Stimulated activated CD8-positive, alpha-beta memory T cell treated with anti-CD3 and anti-CD28 coated beads, Interleukin-4, amount 100 ng/mL, for 48 hours (primary cell): Measurements from ENCODE around the gene ALDH7A1.

Experiments
- DNase-seq: peaks from one replicate; pipeline ENCODE4 v3.0.0-alpha.2; 2020

The ALDH7A1 gene

GRCh38 chr5:126503602-126504104, 91.4 kb downstream of the ALDH7A1 start:
- no peak for DNase-seq

GRCh38 chr5:126501448-126501847, 93.6 kb downstream of the ALDH7A1 start:
- DNase-seq: no peak

DNA sequence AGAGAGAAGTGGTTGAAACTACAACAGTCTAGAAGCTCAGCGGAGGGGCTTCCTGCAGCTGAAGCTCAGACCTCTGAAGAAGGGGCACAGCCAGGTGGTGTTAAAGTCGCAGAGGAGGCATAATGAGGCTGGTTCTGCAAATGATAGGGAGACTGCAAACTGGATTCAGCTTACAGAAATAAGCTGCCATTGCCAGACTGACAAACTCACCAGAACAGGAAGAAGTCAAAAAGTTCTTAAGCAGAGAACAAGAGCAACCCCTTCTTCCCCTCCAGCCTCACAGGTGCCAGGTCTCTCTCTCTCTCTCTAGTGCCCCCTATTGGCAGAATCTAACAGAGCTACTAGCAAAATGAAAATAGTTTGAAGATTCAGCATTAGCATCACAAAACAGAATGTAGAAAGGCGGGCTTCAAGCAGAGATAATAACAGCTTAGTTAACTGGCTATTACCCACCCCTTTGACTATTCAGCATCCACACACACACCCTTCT, 95.1 kb downstream of the ALDH7A1 start:
- no peak for DNase-seq

DNA sequence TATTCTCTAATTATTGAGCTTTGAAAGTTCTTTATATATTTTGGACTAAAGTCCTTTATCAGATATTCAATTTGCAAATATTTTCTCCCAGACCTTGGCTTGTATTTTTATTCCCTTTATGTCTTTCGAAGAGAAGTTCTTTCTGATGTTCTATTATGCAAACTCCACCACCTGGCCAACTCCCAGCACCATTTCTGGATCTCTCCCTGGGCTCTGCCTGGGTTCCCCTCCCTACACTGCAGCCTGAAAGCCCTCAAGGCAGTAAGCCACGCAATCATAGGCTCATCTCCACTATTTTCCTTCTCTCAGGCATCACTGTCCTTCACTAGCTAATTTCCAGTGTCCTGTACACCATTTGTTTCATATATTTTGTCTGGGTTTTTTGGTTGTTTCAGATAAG, 95.7 kb downstream of the ALDH7A1 start:
- DNase-seq: no peak

- no peak for DNase-seq
Measured at GRCh38 chr5:126497506-126497905, 97.5 kb downstream of the ALDH7A1 start.

DNA sequence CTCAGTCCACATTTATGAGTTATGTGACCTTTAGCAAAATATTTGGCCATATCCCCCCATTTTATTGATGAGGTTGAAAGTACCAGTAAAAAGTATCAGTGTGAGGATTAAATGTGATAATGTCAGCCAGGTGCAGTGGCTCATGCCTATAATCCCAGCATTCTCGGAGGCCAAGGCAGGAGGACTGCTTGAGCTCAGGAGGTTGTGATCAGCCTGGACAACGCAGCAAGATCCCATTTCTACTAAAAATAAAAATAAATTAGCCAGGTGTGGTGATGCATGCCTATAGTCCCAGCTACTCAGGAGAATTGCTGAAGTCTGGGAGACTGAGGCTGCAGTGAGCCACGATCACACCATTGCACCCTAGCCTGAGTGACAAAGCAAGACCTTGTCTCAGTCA, 100.6 kb downstream of the ALDH7A1 start:
- DNase-seq: no peak

DNA sequence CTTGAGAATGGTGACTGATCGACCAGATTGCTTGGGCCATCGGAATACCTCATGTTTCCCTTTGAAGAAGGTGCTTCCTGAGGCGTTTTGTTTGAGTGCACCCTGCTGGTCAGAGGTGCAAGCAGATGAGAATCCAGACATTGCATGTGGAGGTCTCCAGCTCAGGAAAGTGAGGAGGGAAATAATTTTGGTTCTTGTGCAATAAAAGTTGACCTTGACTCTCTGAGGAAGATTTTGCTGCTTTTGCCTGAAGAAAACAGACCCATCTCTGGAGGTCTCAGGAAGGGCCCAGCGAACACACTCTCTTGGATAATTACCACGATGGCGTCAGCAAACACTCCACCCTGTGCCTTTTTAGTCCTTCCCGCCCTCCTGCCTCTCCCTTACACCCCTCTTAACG, 102.1 kb downstream of the ALDH7A1 start:
- DNase-seq: no peak

- no peak for DNase-seq
Measured at GRCh38 chr5:126490167-126490940, 104.7 kb downstream of the ALDH7A1 start.

DNA sequence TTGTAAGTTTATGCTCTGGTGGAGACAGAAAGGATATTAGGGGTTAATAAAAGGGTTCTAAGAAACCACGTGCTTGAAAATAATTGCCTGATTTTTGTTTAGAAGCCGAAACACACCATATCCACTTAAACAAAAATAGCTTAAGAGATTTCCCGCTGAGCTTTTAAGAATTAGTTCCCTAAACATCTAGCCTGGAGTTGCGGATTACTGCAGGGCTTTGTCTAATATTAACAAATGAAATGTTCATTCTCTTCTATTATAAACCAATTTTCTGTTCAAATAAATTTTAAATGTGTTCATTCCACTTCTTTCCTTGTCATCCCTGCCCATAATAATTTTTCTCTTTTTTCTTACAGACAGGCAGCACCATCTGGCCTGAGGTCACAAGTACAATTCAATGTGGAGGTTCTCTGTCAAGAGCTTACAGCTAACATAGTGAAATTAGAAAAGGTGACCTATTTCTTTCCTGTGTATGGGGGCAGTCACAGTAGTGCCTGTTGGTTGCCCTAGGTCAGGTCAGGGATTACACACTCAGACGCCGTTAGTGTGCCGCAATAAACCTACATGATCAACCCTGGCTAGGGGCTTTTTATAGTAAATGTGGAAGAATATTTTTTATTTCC, 106.5 kb downstream of the ALDH7A1 start:
- no peak for DNase-seq

GRCh38 chr5:126487596-126487995, 107.4 kb downstream of the ALDH7A1 start:
- DNase-seq: no peak

GRCh38 chr5:126486332-126486731, 108.7 kb downstream of the ALDH7A1 start:
- no peak for DNase-seq

DNA sequence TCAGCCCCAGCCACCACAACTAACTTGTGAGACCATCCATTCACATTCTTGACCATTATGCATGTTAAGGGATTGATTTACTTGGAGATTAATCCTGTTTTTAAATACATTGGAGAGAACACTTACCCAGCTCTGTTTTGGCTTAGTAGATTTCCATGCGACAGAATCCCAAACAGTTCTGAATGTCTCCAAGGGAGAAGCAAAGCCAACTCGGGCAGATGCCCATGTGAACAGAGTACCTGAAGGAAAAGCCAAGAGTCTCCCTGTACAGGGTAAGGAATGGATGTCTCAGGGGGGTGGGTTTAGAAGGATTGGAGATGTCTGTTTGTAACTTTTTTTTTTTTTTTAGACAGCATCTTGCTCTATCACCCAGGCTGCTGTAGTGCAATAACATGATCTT, 110.8 kb downstream of the ALDH7A1 start:
- no peak for DNase-seq

GRCh38 chr5:126483156-126483555, 111.9 kb downstream of the ALDH7A1 start:
- DNase-seq: no peak

DNA sequence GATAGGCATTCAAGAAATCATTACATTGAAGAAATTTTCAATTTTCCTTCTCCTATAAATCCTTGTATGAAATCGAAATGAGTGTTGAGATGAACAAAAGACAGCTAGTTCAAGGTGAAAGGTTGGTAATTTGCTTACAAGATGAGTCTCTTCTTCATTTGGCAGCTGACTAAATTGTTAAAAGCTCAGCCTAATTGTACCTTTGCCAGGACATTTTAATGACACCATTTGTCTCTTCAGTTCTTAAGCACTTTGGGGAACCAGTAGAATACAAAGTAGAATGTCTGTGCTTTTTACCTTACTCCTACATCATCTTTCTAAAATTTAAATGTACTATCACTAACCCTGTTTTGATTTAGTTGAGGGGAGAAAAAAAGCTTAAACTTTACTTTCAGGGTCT, 112.4 kb downstream of the ALDH7A1 start:
- DNase-seq: no peak

GRCh38 chr5:126481243-126481642, 113.8 kb downstream of the ALDH7A1 start:
- no peak for DNase-seq
